ENCODE results near the gene NNMT. TPM values are rescaled to one million over a fixed set of nuclear protein-coding genes. Genes with fewer than 3 reads are reported as not detected.

NNMT gene
- total RNA-seq, 1 experiment from 2014 or later: not detected

DNA sequence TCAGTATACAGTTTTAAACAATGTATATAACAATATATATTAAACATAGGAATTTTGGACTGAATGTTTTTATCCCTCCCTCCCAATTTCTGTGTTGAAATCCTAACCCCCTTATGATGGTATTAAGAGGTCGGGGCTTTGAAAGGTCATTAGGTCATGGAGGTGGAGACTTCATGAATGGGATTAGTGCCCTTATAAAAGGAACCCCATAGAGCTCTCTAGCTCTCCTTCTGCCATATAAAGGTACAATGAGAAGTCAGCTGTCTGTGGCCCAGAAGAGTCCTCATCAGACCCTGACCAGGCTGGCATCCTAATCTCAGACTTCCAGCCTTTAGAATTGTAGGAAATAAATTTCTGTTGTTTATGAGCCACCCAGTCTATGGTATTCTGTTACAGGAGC is 6.5 kb downstream of the NNMT start:
- Histone ChIP-seq H2BK12ac (ENCODE audit: insufficient read length, low read depth, low read length) (no peak overlapping the region), H3K56ac (ENCODE audit: insufficient read length, low read depth, low read length) (no peak overlapping the region), H3K79me2 (ENCODE audit: insufficient read depth, low read length) (no peaks in the 10 kb centered on the region), H3K4ac (ENCODE audit: low read depth, low read length) (no peak overlapping the region), H2AFZ (ENCODE audit: low read length) (no peak overlapping the region), H3K9ac (ENCODE audit: extremely low read depth, insufficient read length, low read length) (no peak overlapping the region), H3K23ac (ENCODE audit: insufficient read length, low read depth, low read length) (no peak overlapping the region), H2AK5ac (ENCODE audit: insufficient read length, low read length) (no peak overlapping the region), H3K4me2 (ENCODE audit: insufficient read depth, insufficient read length, low read length) (no peak overlapping the region), H2BK20ac (ENCODE audit: low read depth, low read length, poor library complexity, severe bottlenecking) (no peak overlapping the region), H3K14ac (ENCODE audit: insufficient read depth, low read length) (no peak overlapping the region), H3K79me1 (ENCODE audit: insufficient read depth, low read depth, low read length, poor library complexity, severe bottlenecking) (no peaks in the 10 kb centered on the region), H2BK15ac (ENCODE audit: low read depth, low read length) (no peak overlapping the region), H3K27ac (ENCODE audit: insufficient read length, low read depth, low read length) (no peak overlapping the region), H4K8ac (replicated peaks; ENCODE audit: insufficient read length, low read depth, low read length) (no peak overlapping the region), H4K5ac (ENCODE audit: insufficient read length, low read depth, low read length) (no peak overlapping the region), H4K91ac (ENCODE audit: insufficient read length, low read depth, low read length) (no peak overlapping the region), H3K23me2 (ENCODE audit: insufficient read length, low read depth, low read length, poor library complexity, severe bottlenecking) (no peaks in the 10 kb centered on the region), H2BK5ac (ENCODE audit: insufficient read length, low read length) (no peak overlapping the region), H4K20me1 (ENCODE audit: control insufficient read depth, insufficient read depth, insufficient read length) (no peaks in the 10 kb centered on the region), H2BK120ac (ENCODE audit: low read depth, low read length, poor library complexity, severe bottlenecking) (no peak overlapping the region), H3K4me1 (ENCODE audit: insufficient read depth, low read length) (no peaks in the 10 kb centered on the region), H3K18ac (ENCODE audit: insufficient read length, low read depth, low read length) (no peak overlapping the region), H3K9me3 (ENCODE audit: control insufficient read depth, low read depth, low read length) (no peaks in the 10 kb centered on the region), H3K27me3 (ENCODE audit: insufficient read depth, low read length) (no peaks in the 10 kb centered on the region), H3T11ph (ENCODE audit: low read length) (no peak overlapping the region)
- H3K4me1 Mint-ChIP-seq: 0 out of 4 replicates have a peak, but pooled peaks cover 0 to under 1% of the 10 kb centered on the region in 2 experiments
- H3K36me3 Mint-ChIP-seq (ENCODE audit: insufficient read depth in 1 of 3, low read depth in 3 of 3): peaks cover 0 to 19% (median 0%) of the 10 kb centered on the region in 3 experiments; a peak in 3 of 7 replicates
- TF ChIP-seq, protein P1, sequence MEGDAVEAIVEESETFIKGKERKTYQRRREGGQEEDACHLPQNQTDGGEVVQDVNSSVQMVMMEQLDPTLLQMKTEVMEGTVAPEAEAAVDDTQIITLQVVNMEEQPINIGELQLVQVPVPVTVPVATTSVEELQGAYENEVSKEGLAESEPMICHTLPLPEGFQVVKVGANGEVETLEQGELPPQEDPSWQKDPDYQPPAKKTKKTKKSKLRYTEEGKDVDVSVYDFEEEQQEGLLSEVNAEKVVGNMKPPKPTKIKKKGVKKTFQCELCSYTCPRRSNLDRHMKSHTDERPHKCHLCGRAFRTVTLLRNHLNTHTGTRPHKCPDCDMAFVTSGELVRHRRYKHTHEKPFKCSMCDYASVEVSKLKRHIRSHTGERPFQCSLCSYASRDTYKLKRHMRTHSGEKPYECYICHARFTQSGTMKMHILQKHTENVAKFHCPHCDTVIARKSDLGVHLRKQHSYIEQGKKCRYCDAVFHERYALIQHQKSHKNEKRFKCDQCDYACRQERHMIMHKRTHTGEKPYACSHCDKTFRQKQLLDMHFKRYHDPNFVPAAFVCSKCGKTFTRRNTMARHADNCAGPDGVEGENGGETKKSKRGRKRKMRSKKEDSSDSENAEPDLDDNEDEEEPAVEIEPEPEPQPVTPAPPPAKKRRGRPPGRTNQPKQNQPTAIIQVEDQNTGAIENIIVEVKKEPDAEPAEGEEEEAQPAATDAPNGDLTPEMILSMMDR (conservative IDR thresholded peaks at IDR 0.05): no peak
- no peak overlapping the region for H3K4me3 Mint-ChIP-seq
- H3K9me3 Mint-ChIP-seq: peaks cover 17 to 21% of the 10 kb centered on the region in 2 experiments
- H3K27me3 Mint-ChIP-seq (ENCODE audit: low read depth): peaks cover 4% of the 10 kb centered on the region
- H3K27ac Mint-ChIP-seq: no peak overlapping the region
- DNase-seq: no peak
- WGBS (ENCODE audit: extremely low coverage, insufficient read length, low lambda C conversion rate): no CpG with 5 or more reads among the region's 1 CpG
